ENCODE measurements around the gene TTC33. TPM values are rescaled to one million over a fixed set of nuclear protein-coding genes. Genes with fewer than 3 reads are reported as not detected.

The TTC33 gene
- total and polyA plus RNA-seq, 2 of the 13 experiments (the other 11 are each of a cell fraction or from before 2014, with no cell fraction given), result 4.5 to 20.0 TPM

- TF ChIP-seq CBX2 (IDR thresholded peaks at IDR 0.05; ENCODE audit: low read depth, low read length), result no peak
- TF ChIP-seq CBX2 (CRISPR knock-in tag; IDR thresholded peaks at IDR 0.05; ENCODE audit: low read depth), result no peak
- no peak for TF ChIP-seq HDAC1 (CRISPR knock-in tag; IDR thresholded peaks at IDR 0.05)
- no peak for TF ChIP-seq MIXL1 (CRISPR knock-in tag; IDR thresholded peaks at IDR 0.05)
- TF ChIP-seq ZNF788 (CRISPR knock-in tag; IDR thresholded peaks at IDR 0.05; ENCODE audit: borderline replicate concordance), result no peak
- TF ChIP-seq ZMYM2 (CRISPR knock-in tag; IDR thresholded peaks at IDR 0.05), result no peak
- TF ChIP-seq WIZ (CRISPR knock-in tag; IDR thresholded peaks at IDR 0.05), result no peak
These were observed 205.3 kb downstream of the TTC33 start (continued) for GRCh38 chr5:40550481-40550880.

- CTCF ChIA-PET (ENCODE audit: low intra/inter-chr PET ratio, low total read pairs), result no interaction called here
These were observed 206.1 kb downstream of the TTC33 start for GRCh38 chr5:40549616-40550015.

GRCh38 chr5:40547994-40548575, 207.7 kb downstream of the TTC33 start:
- Histone ChIP-seq H3K36me3 (replicated peaks in 1 of 2; ENCODE audit: control insufficient read depth in 1 of 2, insufficient read depth in 2 of 2, low read length in 2 of 2) (no peaks in the 10 kb centered on the region), H3K4me3 (replicated peaks in 1 of 3; ENCODE audit: insufficient read depth in 1 of 3, low read depth in 2 of 3, low read length in 3 of 3) (no peak overlapping the region), H3K9ac (ENCODE audit: insufficient read depth, low read depth, low read length) (no peak overlapping the region), H3K27ac (ENCODE audit: extremely low read length, insufficient read depth, low read length) (no peak overlapping the region), H3K79me2 (ENCODE audit: insufficient read depth, low read length) (no peaks in the 10 kb centered on the region), H3K4me1 (ENCODE audit: insufficient read depth, low read length) (peaks cover 21% of the 10 kb centered on the region), H2AFZ (ENCODE audit: low read length) (no peak overlapping the region), H4K20me1 (ENCODE audit: insufficient read depth, low read length) (no peaks in the 10 kb centered on the region), H3K27me3 (ENCODE audit: control insufficient read depth in 1 of 2, insufficient read depth in 2 of 2, low read length in 2 of 2) (no peaks in the 10 kb centered on the region), H3K4me2 (ENCODE audit: low read depth, low read length) (no peak overlapping the region), H3K9me3 (ENCODE audit: low read length) (no peaks in the 10 kb centered on the region)
- no TSS peak for BruUV-seq (replicated peaks)
- in situ Hi-C loops (cut with HindIII; ENCODE audit: extremely low pct_ligation_motif_present, low pct_unique_long_range_greater_than_20kb) (no loop called here), intact Hi-C loops (cut with micrococcal nuclease; ENCODE audit: unreplicated experiment) (no loop called here)
- FAIRE-seq, result peak; percentile 81
- ChIA-PET CTCF (ENCODE audit: low intra/inter-chr PET ratio, low total read pairs) (no interaction called here), POLR2A (no interaction called here)
- WGBS (ENCODE audit: low lambda C conversion rate), result 1% methylated on average over 3 of the region's 3 CpGs
- ATAC-seq, result peak; percentile 62
- DNase-seq (ENCODE audit: low spot score), result peak; percentile 55
- TF ChIP-seq FOXP4 (CRISPR knock-in tag; IDR thresholded peaks at IDR 0.05), result 0 out of 2 replicates have a peak, but pooled peaks have one; percentile 25
- peak; percentile 20; the same call in 1 of the 2 replicates for TF ChIP-seq PATZ1 (CRISPR knock-in tag; IDR thresholded peaks at IDR 0.05)
- no peak for TF ChIP-seq ZKSCAN8 (CRISPR knock-in tag; IDR thresholded peaks at IDR 0.05; ENCODE audit: borderline replicate concordance)
- TF ChIP-seq HNF4G (IDR thresholded peaks at IDR 0.05; ENCODE audit: borderline replicate concordance, low read depth, low read length), result peak; percentile 84
- TF ChIP-seq HNF4G (CRISPR knock-in tag; IDR thresholded peaks at IDR 0.05; ENCODE audit: borderline replicate concordance, low read depth), result no peak; the same call in 1 of the 2 replicates
- TF ChIP-seq NCOR1 (IDR thresholded peaks at IDR 0.05; ENCODE audit: borderline replicate concordance, low read length), result peak; percentile 70; the same call in 1 of the 2 replicates
- TF ChIP-seq ZNF781 (CRISPR knock-in tag; IDR thresholded peaks at IDR 0.05; ENCODE audit: borderline replicate concordance, not compliant biosample characterization), result no peak

More at GRCh38 chr5:40549616-40550015, 206.1 kb downstream of the TTC33 start:
- POLR2A ChIA-PET, result no interaction called here
- Histone ChIP-seq H3K4me2 (ENCODE audit: low read depth, low read length) (no peak overlapping the region), H4K20me1 (ENCODE audit: insufficient read depth, low read length) (no peaks in the 10 kb centered on the region), H3K9ac (ENCODE audit: insufficient read depth, low read depth, low read length) (no peak overlapping the region), H3K79me2 (ENCODE audit: insufficient read depth, low read length) (no peaks in the 10 kb centered on the region), H2AFZ (ENCODE audit: low read length) (no peak overlapping the region), H3K36me3 (replicated peaks in 1 of 2; ENCODE audit: control insufficient read depth in 1 of 2, insufficient read depth in 2 of 2, low read length in 2 of 2) (no peaks in the 10 kb centered on the region), H3K27me3 (ENCODE audit: control insufficient read depth in 1 of 2, insufficient read depth in 2 of 2, low read length in 2 of 2) (no peaks in the 10 kb centered on the region), H3K4me1 (ENCODE audit: insufficient read depth, low read length) (peaks cover 31% of the 10 kb centered on the region), H3K27ac (ENCODE audit: extremely low read length, insufficient read depth, low read length) (no peak overlapping the region), H3K9me3 (ENCODE audit: low read length) (no peaks in the 10 kb centered on the region), H3K4me3 (replicated peaks in 1 of 3; ENCODE audit: insufficient read depth in 1 of 3, low read depth in 2 of 3, low read length in 3 of 3) (no peak overlapping the region)
- ATAC-seq (no peak), FAIRE-seq (no peak), DNase-seq (ENCODE audit: low spot score) (no peak)
- WGBS (ENCODE audit: low lambda C conversion rate), result 0% methylated on average over 1 of the region's 1 CpG
- no peak for TF ChIP-seq ZNF17 (CRISPR knock-in tag; IDR thresholded peaks at IDR 0.05)
- intact Hi-C loops (cut with micrococcal nuclease; ENCODE audit: unreplicated experiment) (no loop called here), in situ Hi-C loops (cut with HindIII; ENCODE audit: extremely low pct_ligation_motif_present, low pct_unique_long_range_greater_than_20kb) (no loop called here)
- no TSS peak for BruUV-seq (replicated peaks)
